ENCODE measurements around the gene HIP1R. TPM values are rescaled to one million over a fixed set of nuclear protein-coding genes. Genes with fewer than 3 reads are reported as not detected.

The HIP1R gene
- polyA plus RNA-seq, 1 experiment, result 7.2 TPM

GRCh38 chr12:122860854-122861586 lies 25.8 kb downstream of the HIP1R start:
- DNase-seq (ENCODE audit: low read depth, low spot score), result no peak
- H3K27me3 ChIP-seq (ENCODE audit: control insufficient read depth, insufficient read depth, low read length), result no peaks in the 10 kb centered on the region
- TF ChIP-seq CTCF (IDR thresholded peaks at IDR 0.05; ENCODE audit: low read depth, low read length), result no peak
- no peaks in the 10 kb centered on the region; the same call in 1 of the 2 replicates for H3K9me3 ChIP-seq (ENCODE audit: control insufficient read depth, insufficient read depth, low read length)
- ChIA-PET CTCF (interaction anchor here (0.6 to 3.9 kb wide), 23 partner anchors 9 to 516 kb away, joined by 3 to 35 read pairs (median 4); partner anchors contain the start of gene OGFOD2), POLR2A (interaction anchor here (1.7 kb wide), 1 partner anchor 114 kb away, joined by 9 read pairs; the partner anchor contains the start of gene OGFOD2)
- no peak overlapping the region for H3K27ac ChIP-seq (ENCODE audit: low read depth, low read length)
- no peak overlapping the region for H3K4me3 ChIP-seq (ENCODE audit: low read depth, low read length)

- Histone ChIP-seq H3K4me3 (ENCODE audit: low read depth, low read length) (no peak overlapping the region), H3K27me3 (ENCODE audit: control insufficient read depth, insufficient read depth, low read length) (no peaks in the 10 kb centered on the region), H3K9me3 (ENCODE audit: control insufficient read depth, insufficient read depth, low read length) (no peaks in the 10 kb centered on the region; the same call in 1 of the 2 replicates), H3K27ac (ENCODE audit: low read depth, low read length) (peak overlapping the region; percentile 11)
- DNase-seq (ENCODE audit: low read depth, low spot score), result no peak
- POLR2A ChIA-PET, result interaction anchor here (1.7 kb wide), 1 partner anchor 114 kb away, joined by 9 read pairs; the partner anchor contains the start of gene OGFOD2
- CTCF ChIA-PET, result interaction anchor here (1.1 to 3.9 kb wide), 10 partner anchors 25 to 376 kb away, joined by 3 to 35 read pairs (median 5); partner anchors contain the start of gene OGFOD2
- no peak for TF ChIP-seq CTCF (IDR thresholded peaks at IDR 0.05; ENCODE audit: low read depth, low read length)
Observed at GRCh38 chr12:122861587-122861970, 26.3 kb downstream of the HIP1R start.

GRCh38 chr12:122862110-122862634 lies 26.9 kb downstream of the HIP1R start:
- ChIA-PET CTCF (interaction anchor here (1.9 to 3.9 kb wide), 3 partner anchors 69 to 375 kb away, joined by 15 to 35 read pairs (median 28); no protein-coding TSS in a partner anchor), POLR2A (no interaction called here)
- H3K27ac ChIP-seq (ENCODE audit: low read depth, low read length), result peak overlapping the region; percentile 39
- no peak for TF ChIP-seq CTCF (IDR thresholded peaks at IDR 0.05; ENCODE audit: low read depth, low read length)
- no peaks in the 10 kb centered on the region; the same call in 1 of the 2 replicates for H3K9me3 ChIP-seq (ENCODE audit: control insufficient read depth, insufficient read depth, low read length)
- H3K4me3 ChIP-seq (ENCODE audit: low read depth, low read length), result no peak overlapping the region
- no peaks in the 10 kb centered on the region for H3K27me3 ChIP-seq (ENCODE audit: control insufficient read depth, insufficient read depth, low read length)
- no peak for DNase-seq (ENCODE audit: low read depth, low spot score)

GRCh38 chr12:122862872-122863701 lies 27.8 kb downstream of the HIP1R start:
- no peak for TF ChIP-seq CTCF (IDR thresholded peaks at IDR 0.05; ENCODE audit: low read depth, low read length)
- no peaks in the 10 kb centered on the region for H3K27me3 ChIP-seq (ENCODE audit: control insufficient read depth, insufficient read depth, low read length)
- no peak for DNase-seq (ENCODE audit: low read depth, low spot score)
- no peak overlapping the region for H3K27ac ChIP-seq (ENCODE audit: low read depth, low read length)
- no peak overlapping the region for H3K4me3 ChIP-seq (ENCODE audit: low read depth, low read length)
- ChIA-PET CTCF (interaction anchor here (0.8 to 1.2 kb wide), 2 partner anchors 90 to 375 kb away, joined by 3 to 4 read pairs; no protein-coding TSS in a partner anchor), POLR2A (no interaction called here)
- no peaks in the 10 kb centered on the region; the same call in 1 of the 2 replicates for H3K9me3 ChIP-seq (ENCODE audit: control insufficient read depth, insufficient read depth, low read length)
